ENCODE data around the gene NALCN. TPM values are rescaled to one million over a fixed set of nuclear protein-coding genes. Genes with fewer than 3 reads are reported as not detected.

The NALCN gene
- total and polyA plus RNA-seq, 2 of the 8 experiments (the other 6 are each of a cell fraction or from before 2014, with no cell fraction given): 0.26 to 0.54 TPM

GRCh38 chr13:101090287-101090686 lies 326.0 kb downstream of the NALCN start:
- no peak overlapping the region for H2AFZ ChIP-seq (ENCODE audit: low read length)
- H4K91ac ChIP-seq (replicated peaks; ENCODE audit: insufficient read length, low read length): no peak overlapping the region
- H3K79me2 ChIP-seq (ENCODE audit: control insufficient read depth in 1 of 2, insufficient read depth in 2 of 2, low read length in 2 of 2): no peaks in the 10 kb centered on the region
- H3K79me1 ChIP-seq (ENCODE audit: low read depth, low read length): no peaks in the 10 kb centered on the region
- H3K9ac ChIP-seq (replicated peaks in 1 of 4; ENCODE audit: extremely low read depth in 1 of 4, low read depth in 3 of 4, low read length in 3 of 4): no peak overlapping the region
- H3K4ac ChIP-seq (replicated peaks; ENCODE audit: insufficient read length, low read depth, low read length): no peak overlapping the region
- H3K18ac ChIP-seq (ENCODE audit: extremely low read depth, low read length): no peak overlapping the region
- H2BK12ac ChIP-seq (ENCODE audit: low read depth, low read length): no peak overlapping the region
- no peaks in the 10 kb centered on the region for H4K20me1 ChIP-seq (replicated peaks in 1 of 2; ENCODE audit: control insufficient read depth in 1 of 2, insufficient read depth in 2 of 2, low read length in 2 of 2)
- no peak overlapping the region for H4K8ac ChIP-seq (ENCODE audit: extremely low read depth, insufficient read depth, low read length)
- H3K23me2 ChIP-seq (ENCODE audit: low read depth, low read length): no peaks in the 10 kb centered on the region
- POLR2A ChIA-PET (ENCODE audit: partially characterized antibody): no interaction called here
- DNase-seq (ENCODE audit: low read depth in 1 of 2, low spot score in 2 of 2) (no peak), FAIRE-seq (no peak)
- H3K36me3 ChIP-seq (ENCODE audit: control insufficient read depth in 2 of 4, insufficient read depth in 4 of 4, low read length in 3 of 4): no peaks in the 10 kb centered on the region
- H3K14ac ChIP-seq (ENCODE audit: insufficient read length): no peak overlapping the region
- no peak overlapping the region for H2BK120ac ChIP-seq (replicated peaks; ENCODE audit: low read depth, low read length)
- no peak overlapping the region for H2BK5ac ChIP-seq (ENCODE audit: low read depth, low read length)
- WGBS, 2 experiments (ENCODE audit: extremely low coverage in 1 of 2, insufficient coverage in 1 of 2, insufficient read length in 1 of 2, insufficient replicate concordance in 2 of 2, low coverage in 1 of 2, low lambda C conversion rate in 2 of 2, missing lambda C conversion rate in 1 of 2): 95% methylated on average over 4 of the region's 4 CpGs; no CpG with 5 or more reads in 1 of the 2 experiments
- no peak overlapping the region for H2BK15ac ChIP-seq (ENCODE audit: low read length)
- H3K9me3 ChIP-seq (ENCODE audit: insufficient read depth in 2 of 2, low read depth in 1 of 2, low read length in 1 of 2): no peaks in the 10 kb centered on the region
- no peak overlapping the region for H3K23ac ChIP-seq (ENCODE audit: insufficient read length)
- H2BK20ac ChIP-seq (ENCODE audit: low read length): 0 out of 2 replicates have a peak overlapping the region, but pooled peaks have one; percentile 27
- no peak overlapping the region for H2AK5ac ChIP-seq (ENCODE audit: low read depth, low read length)
- CTCF ChIA-PET (ENCODE audit: partially characterized antibody): interaction anchor here (1.1 to 1.6 kb wide), 2 partner anchors 10 to 12 kb away, joined by 3 to 4 read pairs; no protein-coding TSS in a partner anchor
- no peak overlapping the region for H3K56ac ChIP-seq (replicated peaks; ENCODE audit: insufficient read length, low read depth, low read length)
- H3K4me3 ChIP-seq (ENCODE audit: extremely low read depth in 1 of 4, insufficient read depth in 2 of 4, low read depth in 3 of 4, low read length in 4 of 4): no peak overlapping the region
- no peak overlapping the region for H3K27ac ChIP-seq (ENCODE audit: low read depth, low read length)
- peaks cover 0 to 1% (median 0%) of the 10 kb centered on the region in 4 experiments; a peak in 1 of 7 replicates for H3K27me3 ChIP-seq (replicated peaks in 1 of 4; ENCODE audit: control insufficient read depth in 3 of 4, extremely low read depth in 1 of 4, insufficient read depth in 3 of 4, low read length in 3 of 4)
- no peak overlapping the region for H3K4me2 ChIP-seq (ENCODE audit: insufficient read depth in 1 of 2, low read depth in 2 of 2, low read length in 2 of 2)
- H4K5ac ChIP-seq (ENCODE audit: insufficient read length, low read depth, low read length): no peak overlapping the region
- H3K4me1 ChIP-seq (replicated peaks in 1 of 4; ENCODE audit: control insufficient read depth in 3 of 4, insufficient read depth in 4 of 4, low read length in 3 of 4): no peaks in the 10 kb centered on the region
- no peak for TF ChIP-seq TBP (IDR thresholded peaks at IDR 0.05; ENCODE audit: low read depth, low read length)
- no peak for TF ChIP-seq EZH2 (IDR thresholded peaks at IDR 0.05; ENCODE audit: low read depth, low read length, severe bottlenecking)
- no peak for TF ChIP-seq SP4 (IDR thresholded peaks at IDR 0.05; ENCODE audit: low read length)
- TF ChIP-seq RBBP5 (IDR thresholded peaks at IDR 0.05; ENCODE audit: borderline replicate concordance, low read depth, low read length): no peak
- TF ChIP-seq RNF2 (IDR thresholded peaks at IDR 0.05; ENCODE audit: borderline replicate concordance, low read depth, low read length, missing control alignments, poor library complexity, severe bottlenecking): no peak
- TF ChIP-seq JUN (IDR thresholded peaks at IDR 0.05; ENCODE audit: low read depth, low read length): no peak
- no peak for TF ChIP-seq ATF2 (IDR thresholded peaks at IDR 0.05; ENCODE audit: low read length)
- no peak for TF ChIP-seq BRCA1 (IDR thresholded peaks at IDR 0.05; ENCODE audit: low read depth, low read length)
- no peak for TF ChIP-seq MAX (IDR thresholded peaks at IDR 0.05)

Measured in H1 (cell line).